ENCODE data around the gene GBE1.

Gene GBE1

DNA sequence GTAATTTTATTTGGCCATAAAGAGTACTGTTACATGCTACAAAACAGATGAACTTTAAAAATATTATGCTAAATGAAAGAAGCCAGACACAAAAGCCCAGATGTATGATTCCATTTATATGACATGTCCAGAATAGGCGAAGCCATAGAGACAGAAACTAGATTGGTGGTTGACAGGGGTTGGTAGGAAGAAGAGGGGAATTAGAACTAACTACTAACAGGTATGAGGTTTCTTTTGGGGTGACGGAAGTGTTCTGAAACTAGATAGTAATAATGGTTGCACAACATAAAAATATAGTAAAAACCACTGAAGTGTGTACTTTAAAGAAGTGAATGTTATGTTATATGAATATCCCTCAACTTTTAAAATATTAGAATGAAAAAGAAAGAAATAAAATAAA, 66.1 kb downstream of the GBE1 start:
- no peak for DNase-seq

- DNase-seq = no peak
These were observed 66.8 kb downstream of the GBE1 start for GRCh38 chr3:81694662-81695061.

DNA sequence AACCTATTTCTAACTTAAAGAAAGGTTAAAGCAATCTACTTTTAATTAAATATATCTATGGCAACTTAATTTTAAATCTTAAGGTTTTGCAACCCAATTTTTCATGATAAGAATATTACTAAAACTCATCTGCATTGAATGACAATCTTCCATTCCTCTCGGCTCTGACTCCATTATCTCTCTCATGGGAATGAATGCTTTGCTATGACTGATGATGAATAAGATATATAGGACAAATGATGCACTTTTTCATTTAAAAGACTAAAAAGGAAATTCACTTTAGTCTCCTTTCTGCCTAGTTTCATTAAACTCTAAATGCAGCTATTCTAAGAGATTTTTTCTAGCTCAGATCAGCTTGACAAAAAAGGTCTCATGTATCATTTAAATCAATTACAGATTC, 68.7 kb downstream of the GBE1 start:
- no peak for DNase-seq

DNA sequence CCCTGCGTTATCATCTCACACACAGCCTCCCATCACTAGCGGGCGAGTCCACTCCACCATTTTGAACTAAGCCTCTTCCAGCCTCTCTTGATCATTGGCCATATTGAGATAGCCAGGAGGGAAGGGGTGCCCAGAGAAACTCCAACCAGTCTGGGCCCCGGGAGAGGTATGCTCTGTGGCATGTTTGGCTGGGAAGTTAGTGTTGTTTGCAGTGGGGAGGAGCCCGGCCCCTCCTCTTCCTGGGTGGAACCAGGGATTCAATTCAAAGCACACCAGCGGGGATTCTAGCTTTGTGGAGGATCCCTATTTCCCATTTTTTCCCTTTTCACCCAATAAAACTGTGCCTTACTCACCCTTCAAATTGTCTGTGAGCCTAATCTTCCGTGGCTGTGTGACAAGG, 71.8 kb downstream of the GBE1 start:
- DNase-seq = no peak

DNA sequence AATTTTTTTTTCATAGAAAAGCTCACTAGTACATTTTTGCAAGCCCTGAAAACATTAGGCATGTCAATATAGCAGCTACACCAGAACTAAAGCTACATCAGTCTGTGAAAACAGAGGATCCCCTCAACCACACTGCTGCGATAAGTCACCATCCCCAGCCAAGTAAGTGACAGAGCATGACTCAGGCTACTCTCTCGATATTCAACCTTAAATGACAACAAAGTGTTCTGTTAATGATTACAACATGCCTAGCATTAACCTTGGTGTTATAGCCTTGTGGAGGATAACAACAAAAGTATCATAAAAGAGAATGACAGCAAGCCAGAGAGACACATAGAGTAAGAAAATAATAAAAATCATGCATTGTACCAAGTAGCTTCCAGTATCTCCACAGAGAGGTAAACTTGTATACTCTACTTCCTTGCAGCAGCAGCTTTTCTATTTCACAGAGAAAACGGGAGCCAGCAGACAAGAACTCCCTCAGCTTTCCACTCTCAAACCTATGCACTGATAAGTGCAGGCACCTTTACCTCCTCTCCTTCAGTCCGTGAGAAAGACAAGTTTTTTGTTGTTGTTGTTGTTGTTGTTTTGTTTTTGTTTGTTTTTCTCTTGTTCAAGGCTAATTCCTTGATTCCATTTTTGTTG, 76.6 kb downstream of the GBE1 start:
- DNase-seq = no peak

- DNase-seq = no peak
These were observed 84.6 kb downstream of the GBE1 start for GRCh38 chr3:81676706-81677456.

DNA sequence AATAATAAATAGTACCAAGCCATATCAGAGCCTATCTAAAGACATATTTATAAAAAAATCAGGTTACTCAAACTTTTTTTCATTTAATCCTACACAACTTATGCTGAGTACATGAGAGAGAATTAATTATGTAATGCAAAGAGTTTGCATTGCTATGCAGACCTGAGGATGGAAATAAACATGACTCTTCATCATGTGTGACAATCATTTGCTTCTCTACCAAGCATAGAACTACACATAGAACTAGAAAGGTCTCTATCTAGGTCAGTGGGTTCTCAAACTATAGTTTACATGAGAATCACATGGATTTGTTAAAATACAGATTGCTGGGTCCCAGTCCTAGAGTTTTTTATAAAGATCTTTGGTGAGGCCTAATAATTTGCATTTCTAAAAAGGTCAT, 86.8 kb downstream of the GBE1 start:
- DNase-seq = no peak

GRCh38 chr3:81668283-81668682, 93.2 kb downstream of the GBE1 start:
- no peak for DNase-seq

DNA sequence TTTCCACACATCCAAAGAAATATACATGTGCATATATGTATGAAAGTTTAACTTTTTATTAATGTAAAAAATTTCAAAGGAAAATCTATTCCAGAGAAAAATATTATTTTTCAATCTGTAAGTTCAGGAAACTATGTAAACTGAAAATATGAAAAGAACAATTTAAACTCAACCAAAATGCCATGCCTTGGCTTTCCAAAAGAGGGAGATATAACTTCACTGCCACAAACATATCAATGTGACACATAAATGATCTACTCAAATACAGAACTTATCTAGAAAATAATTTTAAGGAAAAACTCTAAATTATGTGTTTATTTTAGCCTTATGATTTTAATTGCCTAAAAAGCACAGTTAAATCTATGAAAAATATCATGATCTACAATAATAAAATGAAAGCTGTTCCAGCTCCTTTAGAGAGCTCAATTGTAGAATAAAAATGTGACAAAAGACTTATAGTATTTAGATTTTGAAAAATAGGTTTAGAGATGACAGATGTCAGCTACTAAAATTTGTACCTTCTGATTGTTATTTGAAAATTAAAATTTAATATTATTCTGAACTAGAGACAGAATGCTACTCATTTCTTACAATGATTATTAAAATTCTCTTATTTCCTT, 94.8 kb downstream of the GBE1 start:
- DNase-seq = no peak

GRCh38 chr3:81663114-81663513, 98.3 kb downstream of the GBE1 start:
- DNase-seq = no peak

DNA sequence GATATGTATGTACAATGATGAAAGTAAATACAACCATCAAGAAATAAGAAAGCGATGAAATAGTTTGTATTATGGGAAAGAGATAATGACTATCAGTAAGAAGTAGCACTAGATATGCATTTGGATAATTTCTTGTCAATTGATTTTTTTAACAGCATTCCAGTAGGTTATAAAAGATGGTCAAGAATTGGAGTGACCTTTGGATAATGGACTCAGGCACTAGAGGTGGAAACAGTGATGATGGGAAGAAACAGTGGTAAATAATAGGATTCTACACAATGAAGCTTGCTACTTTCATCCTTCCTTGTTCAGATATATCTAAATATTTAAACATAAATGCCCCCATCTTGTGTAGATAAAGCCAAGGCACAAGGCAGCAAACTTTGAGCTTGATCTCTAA, 101.4 kb downstream of the GBE1 start:
- no peak for DNase-seq

- no peak for DNase-seq
These were observed 103.0 kb downstream of the GBE1 start for GRCh38 chr3:81658322-81658997.

- DNase-seq = no peak
These were observed 110.3 kb downstream of the GBE1 start for GRCh38 chr3:81651139-81651538.

DNA sequence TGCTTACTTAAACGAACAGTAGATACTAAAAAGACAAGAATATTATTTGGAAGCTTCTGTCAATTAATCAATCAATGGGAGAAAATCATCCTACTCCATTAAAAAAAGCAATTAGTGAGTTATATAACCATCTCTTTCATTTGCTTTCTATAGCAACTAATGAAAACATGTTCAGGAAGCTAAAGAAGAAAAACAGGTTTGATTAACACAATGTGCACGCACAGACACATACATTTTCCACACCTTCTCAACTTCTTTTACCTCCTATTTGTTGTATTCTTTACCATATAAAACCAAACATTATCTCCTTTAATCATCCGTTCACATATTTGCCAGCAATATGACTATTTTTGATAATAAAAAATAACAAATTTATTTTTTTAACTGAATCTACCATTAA, 111.3 kb downstream of the GBE1 start:
- no peak for DNase-seq

DNA sequence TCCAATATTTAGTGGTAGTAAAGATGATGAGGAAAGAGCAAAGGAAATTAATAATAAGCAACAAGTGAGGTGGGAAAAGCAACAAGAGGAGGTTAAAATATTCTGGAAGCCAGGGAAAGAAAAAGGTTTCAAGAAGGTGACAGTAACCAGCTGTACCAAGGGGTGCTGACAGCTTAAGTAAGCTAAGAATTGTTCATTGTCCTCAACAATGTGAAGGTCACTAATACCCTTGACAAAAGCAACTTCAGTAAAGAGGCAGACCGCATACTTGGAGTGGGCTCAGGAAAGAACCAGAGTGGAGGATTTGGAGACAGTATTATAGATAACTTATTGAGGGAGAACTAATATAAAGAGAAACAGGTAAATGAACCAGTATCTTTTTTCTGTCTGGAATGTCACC, 116.2 kb downstream of the GBE1 start:
- DNase-seq = no peak

GRCh38 chr3:81643721-81644120, 117.7 kb downstream of the GBE1 start:
- no peak for DNase-seq

GRCh38 chr3:81638480-81638879, 123.0 kb downstream of the GBE1 start:
- no peak for DNase-seq

GRCh38 chr3:81632659-81633058, 128.8 kb downstream of the GBE1 start:
- no peak for DNase-seq

GRCh38 chr3:81624756-81625155, 136.7 kb downstream of the GBE1 start:
- DNase-seq = no peak

GRCh38 chr3:81622395-81622794, 139.1 kb downstream of the GBE1 start:
- no peak for DNase-seq

DNA sequence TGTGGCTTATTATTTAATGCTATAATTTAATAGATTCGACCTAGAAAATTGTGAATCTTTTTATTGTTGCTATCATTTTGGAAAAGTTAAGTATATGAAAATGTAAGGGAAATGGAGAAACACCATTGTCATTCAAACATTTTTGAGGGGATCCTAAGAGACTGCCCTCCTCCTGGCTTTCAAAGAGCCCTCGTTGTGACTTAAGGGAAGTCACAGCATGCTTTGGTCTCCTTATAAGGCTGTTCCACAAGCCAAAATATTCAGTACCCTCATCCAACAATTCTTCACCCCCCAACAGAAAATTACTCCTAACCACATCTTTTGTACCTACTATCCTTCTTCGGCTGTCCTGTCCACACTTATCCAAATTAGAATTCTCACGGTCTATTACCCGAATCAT, 140.2 kb downstream of the GBE1 start:
- DNase-seq = no peak

- DNase-seq = no peak
These were observed 140.6 kb downstream of the GBE1 start for GRCh38 chr3:81620849-81621248.

DNA sequence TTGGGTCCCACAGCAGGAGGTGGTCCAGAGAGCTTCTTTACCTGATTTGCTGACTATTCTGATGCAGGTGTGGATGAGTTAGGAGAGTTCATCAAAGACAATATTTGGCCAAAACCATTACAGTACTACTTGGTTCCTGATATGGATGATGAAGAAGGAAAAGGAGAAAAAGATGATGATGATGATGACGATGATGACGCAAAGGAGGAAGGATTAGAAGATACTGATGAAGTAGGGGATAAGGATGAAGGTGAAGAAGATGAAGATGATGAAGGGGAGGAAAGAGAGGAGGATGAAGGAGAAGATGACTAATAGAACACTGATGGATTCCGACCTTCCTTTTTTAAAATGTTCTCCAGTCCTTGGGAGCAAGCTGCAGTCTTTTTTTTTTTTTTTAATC, 148.7 kb downstream of the GBE1 start:
- no peak for DNase-seq

GRCh38 chr3:81602781-81603180, 158.7 kb downstream of the GBE1 start:
- DNase-seq = no peak
